A549 treated with AZD9567 at 1 μM for 4 hours (cell line): ENCODE results near the gene C2CD5. TPM values are rescaled to one million over a fixed set of nuclear protein-coding genes. Genes with fewer than 3 reads are reported as not detected.

Experiments
- total RNA-seq: library from RNA; stranded (reverse); fragments of 200-300 nt; extraction: Qiagen RNA extraction; gene quantifications from 5 replicates; pipeline ENCODE4 v1.2.3, GENCODE V29; 2022; ENCODE audit not compliant: insufficient read depth

The C2CD5 gene
- total RNA-seq: 9.8 to 14.2 TPM (median 12.8 TPM) in 5 replicates

GRCh38 chr12:22544038-22544979 lies at the start of gene C2CD5:
Gene C2CD5 (minus strand): TSS chr12:22544542. CDS start chr12:22544150, 392 bp downstream.

Other genes with a start within 250 kb of the C2CD5 start
- 0.05 to 0.09 TPM in 2 of 5 replicates, not detected in the others for gene ST8SIA1, start 209.8 kb downstream of the C2CD5 start, total RNA-seq
- 27.2 to 34.6 TPM (median 33.6 TPM) in 5 replicates for gene ETNK1, start 80.6 kb upstream of the C2CD5 start, total RNA-seq